Erythroblast (primary cell): ENCODE results near the gene MT1E.

Source experiments
- GATA1 ChIP-seq: IDR thresholded peaks from 2 replicates; pipeline ENCODE4 v1.6.1; 2011; ENCODE audit warnings: low read depth, mild to moderate bottlenecking, control low read depth, low read length, moderate library complexity
- POLR2A ChIP-seq: IDR thresholded peaks from 2 replicates; pipeline ENCODE4 v1.6.1; 2011; ENCODE audit warnings: mild to moderate bottlenecking, low read length

GRCh38 chr16:56617212-56618085 lies 8.1 kb upstream of the MT1E start:
- no peak for TF ChIP-seq GATA1
- TF ChIP-seq POLR2A, result no peak
